GM21360 (cell line): ENCODE measurements around the gene GRAMD1C.
"Not testable (repeated sequence)": the region's sequence is repeated elsewhere in the genome, so short reads cannot be mapped to it uniquely, and the experiment has no call there.

ENCODE experiments used
- ATAC-seq: cut with Tn5 transposase; IDR thresholded peaks from one replicate; pipeline ENCODE4 v1.9.1; 2021; ENCODE audit warnings: mild to moderate bottlenecking, moderate library complexity; ENCODE audit not compliant: unreplicated experiment

The GRAMD1C gene

GRCh38 chr3:113849841-113850240 is 11.3 kb downstream of the GRAMD1C start:
- not testable (repeated sequence) for ATAC-seq

DNA sequence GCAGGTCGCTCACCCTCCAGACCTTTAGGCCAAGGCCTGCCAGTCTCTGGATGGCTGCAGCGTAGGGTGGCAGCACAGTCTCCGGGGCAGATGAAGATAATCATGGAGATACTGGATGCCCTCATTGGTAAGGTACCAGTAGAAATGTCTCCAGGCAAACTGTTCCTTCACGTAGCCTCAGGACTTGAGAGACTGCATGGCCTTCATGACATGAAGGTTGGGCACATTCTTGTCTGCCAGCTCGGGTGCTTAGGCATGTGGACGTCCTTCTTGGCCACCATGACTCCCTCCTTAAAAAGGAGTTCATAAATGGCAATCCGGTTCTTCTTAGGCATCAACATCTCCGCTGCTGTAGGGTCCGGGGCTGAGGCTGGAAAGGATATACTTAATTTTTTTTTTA is 11.8 kb downstream of the GRAMD1C start:
- not testable (repeated sequence) for ATAC-seq

GRCh38 chr3:113852506-113852905 is 13.9 kb downstream of the GRAMD1C start:
- ATAC-seq, result no peak

DNA sequence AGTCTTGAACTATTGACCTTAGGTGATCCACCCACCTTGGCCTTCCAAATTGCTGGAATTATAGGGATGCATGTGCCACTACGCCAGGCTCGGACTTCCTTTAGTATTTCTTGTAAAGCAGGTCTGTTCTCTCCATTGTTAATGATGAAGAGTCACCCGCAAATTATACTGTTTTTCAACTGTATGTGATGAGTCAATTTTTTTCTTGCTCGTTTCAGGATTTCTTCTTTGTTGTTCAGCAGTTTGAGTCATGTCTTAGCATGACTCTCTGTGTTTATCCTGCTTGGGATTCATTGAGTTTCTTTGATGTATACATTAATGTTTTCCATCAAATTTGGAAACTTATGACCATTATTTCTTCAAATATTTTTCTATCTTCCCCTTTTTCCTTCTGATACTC is 28.9 kb downstream of the GRAMD1C start:
- ATAC-seq, result no peak

DNA sequence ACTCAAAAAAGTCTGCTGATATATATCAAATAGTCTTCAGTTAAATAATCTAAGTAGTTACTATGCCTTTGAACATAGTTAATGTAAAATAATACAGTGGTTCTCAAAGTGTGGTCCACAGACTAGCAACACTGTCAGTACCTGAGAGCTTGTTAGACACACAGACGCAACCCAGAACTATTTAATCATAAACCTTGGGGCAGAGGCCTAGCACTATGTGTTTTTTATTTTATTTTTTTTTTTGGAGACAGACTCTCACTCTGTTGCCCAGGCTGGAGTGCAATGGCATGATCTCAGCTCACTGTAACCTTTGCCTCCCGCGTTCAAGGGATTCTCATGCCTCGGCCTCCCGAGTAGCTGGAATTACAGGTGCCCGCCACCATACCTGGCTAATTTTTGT is 34.7 kb downstream of the GRAMD1C start:
- no peak for ATAC-seq

DNA sequence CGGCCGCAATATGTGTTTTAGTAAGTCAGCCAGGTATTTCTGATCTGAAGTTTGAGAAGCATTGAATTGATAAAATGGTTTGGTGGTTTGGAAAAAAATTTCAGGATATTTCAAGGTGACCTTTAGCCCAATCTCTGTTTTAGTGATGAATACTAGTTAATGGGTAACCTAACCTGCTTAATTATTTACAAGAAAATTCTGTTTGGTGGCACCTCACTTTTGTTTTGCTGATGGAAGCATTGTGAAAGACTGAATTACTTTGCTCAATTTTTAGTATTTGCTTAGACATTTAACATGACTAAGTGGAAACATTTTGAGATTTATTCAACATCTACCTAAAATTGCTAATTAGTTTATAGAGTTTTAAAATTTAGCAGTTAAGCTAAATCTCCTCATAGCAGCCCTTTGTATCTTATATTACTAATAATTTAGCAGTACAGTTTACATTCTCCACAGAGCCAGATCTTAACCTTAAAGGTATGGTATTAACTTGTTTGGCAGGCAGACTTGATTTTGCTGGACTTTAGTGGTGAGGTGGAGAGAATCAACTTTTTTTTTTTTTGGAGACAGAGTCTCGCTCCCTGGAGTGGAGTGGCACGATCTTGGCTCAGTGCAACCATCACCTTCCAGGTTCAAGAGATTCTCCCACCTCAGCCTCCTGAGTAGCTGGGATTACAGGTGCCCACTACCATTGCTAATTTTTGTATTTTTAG is 35.4 kb downstream of the GRAMD1C start:
- ATAC-seq, result no peak

DNA sequence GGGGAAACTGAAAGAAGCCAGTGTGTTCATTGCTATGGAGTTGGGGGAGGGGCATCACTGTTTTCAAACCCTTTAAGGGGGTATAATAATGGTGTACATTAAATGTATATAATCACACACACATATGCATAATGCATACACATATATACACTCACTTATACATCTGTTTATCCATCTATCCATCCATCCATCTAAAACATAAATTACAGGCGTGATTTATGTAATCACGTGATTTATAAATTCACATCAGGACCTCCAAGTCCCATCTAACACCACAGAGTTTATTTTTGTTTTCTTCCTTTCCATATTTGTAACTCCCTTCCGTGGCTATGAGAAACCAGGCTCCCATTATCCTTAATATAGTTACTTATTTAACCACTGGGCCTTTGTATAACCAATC is 39.8 kb downstream of the GRAMD1C start:
- no peak for ATAC-seq

- no peak for ATAC-seq
Measured at GRCh38 chr3:113885050-113885449, 46.5 kb downstream of the GRAMD1C start.

GRCh38 chr3:113890256-113890900 is 51.8 kb downstream of the GRAMD1C start:
- no peak for ATAC-seq

DNA sequence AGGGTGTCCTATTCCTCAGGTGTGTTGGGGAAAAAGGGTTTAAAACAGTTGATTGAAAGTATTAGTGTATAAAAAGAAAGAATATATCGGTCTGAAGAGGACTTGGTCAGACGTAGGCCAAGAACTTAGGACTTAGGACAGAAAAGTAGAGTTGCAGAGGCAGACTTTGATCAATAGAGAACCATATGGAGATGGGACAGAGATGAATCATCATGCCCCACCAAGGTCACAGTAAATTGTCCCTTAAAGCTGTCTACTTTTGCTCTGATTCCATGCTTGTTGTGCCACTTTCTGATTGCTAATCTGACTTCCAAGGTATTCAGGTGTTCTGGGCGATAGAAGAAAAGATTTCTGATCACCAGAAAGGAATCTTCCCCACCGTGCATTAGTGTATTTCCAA is 56.3 kb downstream of the GRAMD1C start:
- ATAC-seq, result no peak

- no peak for ATAC-seq
Measured at GRCh38 chr3:113895964-113896363, 57.4 kb downstream of the GRAMD1C start.

- no peak for ATAC-seq
Measured at GRCh38 chr3:113896930-113897329, 58.3 kb downstream of the GRAMD1C start.

GRCh38 chr3:113897373-113897777 is 58.8 kb downstream of the GRAMD1C start:
- no peak for ATAC-seq

GRCh38 chr3:113898892-113899291 is 60.3 kb downstream of the GRAMD1C start:
- ATAC-seq, result no peak

DNA sequence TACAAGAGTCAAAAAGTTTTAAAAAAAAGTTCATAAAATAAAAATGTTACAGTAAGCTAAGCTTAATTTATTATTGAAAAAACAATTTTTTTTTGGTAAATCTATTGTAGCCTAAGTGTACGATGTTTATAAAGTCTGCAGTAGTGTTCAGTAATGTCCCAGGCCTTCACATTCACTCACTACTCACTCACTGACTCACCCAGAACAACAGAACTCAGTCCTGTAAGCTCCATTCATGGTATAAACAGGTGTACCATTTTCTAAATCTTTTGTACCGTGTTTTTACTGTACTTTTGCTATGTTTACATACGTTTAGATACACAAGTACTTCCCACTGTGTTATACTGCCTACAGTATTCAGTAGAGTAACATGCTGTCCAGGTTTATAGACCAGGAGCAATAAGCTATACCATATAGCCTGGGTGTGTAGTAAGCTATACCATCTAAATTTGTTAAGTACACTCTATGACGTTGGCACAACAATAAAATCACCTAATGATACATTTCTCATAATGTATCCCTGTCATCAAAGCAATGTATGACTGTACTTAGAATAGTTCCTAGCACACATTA is 68.1 kb downstream of the GRAMD1C start:
- ATAC-seq, result no peak

DNA sequence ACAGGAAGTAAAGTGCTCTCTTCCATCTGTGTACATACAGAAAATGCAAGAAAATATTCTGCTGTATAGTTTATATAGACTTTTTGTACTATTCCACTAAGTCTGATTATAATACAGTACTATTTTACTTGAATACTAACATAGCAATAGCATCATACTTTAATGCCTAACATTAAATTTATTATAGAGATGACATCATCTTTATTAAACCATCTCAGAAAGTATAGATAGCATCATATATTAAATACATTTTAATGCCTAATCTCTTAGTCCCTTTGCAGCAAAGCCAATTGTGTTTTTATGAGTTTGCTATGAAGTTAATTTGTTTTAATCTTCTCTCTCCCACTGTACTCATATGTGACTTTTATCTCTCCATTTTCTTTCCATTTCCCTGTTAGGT is 69.5 kb downstream of the GRAMD1C start:
- ATAC-seq, result no peak

GRCh38 chr3:113910966-113911365 is 72.4 kb downstream of the GRAMD1C start:
- no peak for ATAC-seq

DNA sequence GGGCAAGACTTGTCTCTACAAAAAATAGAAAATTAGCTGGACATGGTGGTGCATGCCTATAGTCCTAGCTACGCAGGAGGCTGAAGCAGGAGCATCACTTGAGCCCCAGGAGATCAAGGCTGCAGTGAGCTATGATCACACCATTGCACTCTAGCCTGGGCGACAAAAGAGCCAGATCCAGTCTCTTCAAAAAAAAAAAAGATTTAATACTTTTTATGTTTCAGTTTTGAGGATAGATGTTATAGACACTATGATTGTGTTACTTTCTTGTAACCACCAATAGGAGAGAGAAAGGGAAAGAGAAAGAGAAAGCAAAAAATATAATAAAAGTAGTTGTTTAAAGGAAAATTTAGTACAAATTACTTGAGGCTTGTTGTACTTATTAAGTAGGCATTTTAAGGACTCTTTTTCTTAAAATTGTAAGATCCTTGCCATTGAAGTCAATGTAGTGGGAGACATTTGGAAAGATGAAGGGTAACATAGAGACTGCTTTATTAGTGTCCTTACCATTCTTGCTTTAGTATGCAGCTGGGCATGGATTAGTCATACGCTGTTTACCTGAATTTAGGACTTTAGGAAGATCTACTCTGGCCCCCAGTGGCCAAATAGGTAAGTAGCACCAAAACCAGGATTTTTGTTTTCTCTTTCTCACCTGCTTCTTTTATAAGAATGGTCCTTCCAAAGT is 74.1 kb downstream of the GRAMD1C start:
- ATAC-seq, result peak; percentile 93

- no peak for ATAC-seq
Measured at GRCh38 chr3:113914646-113915045, 76.1 kb downstream of the GRAMD1C start.

GRCh38 chr3:113927556-113927955 is 89.0 kb downstream of the GRAMD1C start:
- ATAC-seq, result no peak

GRCh38 chr3:113946831-113947230 is 108.2 kb downstream of the GRAMD1C start:
- no peak for ATAC-seq
